Testis (tissue), 2 donors: Measurements from ENCODE around the gene C17orf113.

Experiments
- POLR2A ChIP-seq: fragments of 450-650 bp; IDR thresholded peaks from one replicate; pipeline ENCODE4 v1.6.1; 2017; ENCODE audit warnings: antibody characterized with exemption, mild to moderate bottlenecking, moderate library complexity
- TF ChIP-seq, protein P1 (sequence below), 3 experiments: fragments of 450-650 bp in 2 of 3; fragments of 200-600 bp in 1 of 3; sonication (generic) in 1 of 3; IDR thresholded peaks; one replicate each; pipeline ENCODE4 v1.5.1; 2016 to 2019; ENCODE audit warnings: antibody characterized with exemption in 3 of 3, mild to moderate bottlenecking in 2 of 3, moderate library complexity in 1 of 3

DNA sequence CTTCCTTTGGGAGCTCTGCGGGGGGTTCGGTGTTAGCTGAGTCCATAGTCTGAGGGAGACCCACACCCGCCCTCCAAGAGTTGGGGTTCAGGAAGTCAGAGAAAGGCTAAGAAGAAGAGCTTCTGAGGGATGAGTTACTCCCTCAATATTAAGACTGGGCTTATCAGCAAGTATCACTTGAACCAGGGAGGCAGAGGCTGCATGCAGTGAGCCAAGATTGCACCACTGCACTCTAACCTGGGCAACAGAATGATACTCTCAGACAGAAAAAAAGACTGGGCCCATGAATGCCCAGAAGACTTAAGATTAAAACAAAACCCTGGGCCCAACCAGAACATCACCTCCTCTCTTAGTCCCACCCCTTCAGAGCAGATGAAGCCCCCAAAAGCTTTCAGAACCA lies 24.5 kb downstream of the C17orf113 start:
- TF ChIP-seq POLR2A: no peak
- TF ChIP-seq, protein P1, sequence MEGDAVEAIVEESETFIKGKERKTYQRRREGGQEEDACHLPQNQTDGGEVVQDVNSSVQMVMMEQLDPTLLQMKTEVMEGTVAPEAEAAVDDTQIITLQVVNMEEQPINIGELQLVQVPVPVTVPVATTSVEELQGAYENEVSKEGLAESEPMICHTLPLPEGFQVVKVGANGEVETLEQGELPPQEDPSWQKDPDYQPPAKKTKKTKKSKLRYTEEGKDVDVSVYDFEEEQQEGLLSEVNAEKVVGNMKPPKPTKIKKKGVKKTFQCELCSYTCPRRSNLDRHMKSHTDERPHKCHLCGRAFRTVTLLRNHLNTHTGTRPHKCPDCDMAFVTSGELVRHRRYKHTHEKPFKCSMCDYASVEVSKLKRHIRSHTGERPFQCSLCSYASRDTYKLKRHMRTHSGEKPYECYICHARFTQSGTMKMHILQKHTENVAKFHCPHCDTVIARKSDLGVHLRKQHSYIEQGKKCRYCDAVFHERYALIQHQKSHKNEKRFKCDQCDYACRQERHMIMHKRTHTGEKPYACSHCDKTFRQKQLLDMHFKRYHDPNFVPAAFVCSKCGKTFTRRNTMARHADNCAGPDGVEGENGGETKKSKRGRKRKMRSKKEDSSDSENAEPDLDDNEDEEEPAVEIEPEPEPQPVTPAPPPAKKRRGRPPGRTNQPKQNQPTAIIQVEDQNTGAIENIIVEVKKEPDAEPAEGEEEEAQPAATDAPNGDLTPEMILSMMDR (IDR thresholded peaks at IDR 0.05): no peak
